ENCODE results near the gene STK36.

The STK36 gene

DNA sequence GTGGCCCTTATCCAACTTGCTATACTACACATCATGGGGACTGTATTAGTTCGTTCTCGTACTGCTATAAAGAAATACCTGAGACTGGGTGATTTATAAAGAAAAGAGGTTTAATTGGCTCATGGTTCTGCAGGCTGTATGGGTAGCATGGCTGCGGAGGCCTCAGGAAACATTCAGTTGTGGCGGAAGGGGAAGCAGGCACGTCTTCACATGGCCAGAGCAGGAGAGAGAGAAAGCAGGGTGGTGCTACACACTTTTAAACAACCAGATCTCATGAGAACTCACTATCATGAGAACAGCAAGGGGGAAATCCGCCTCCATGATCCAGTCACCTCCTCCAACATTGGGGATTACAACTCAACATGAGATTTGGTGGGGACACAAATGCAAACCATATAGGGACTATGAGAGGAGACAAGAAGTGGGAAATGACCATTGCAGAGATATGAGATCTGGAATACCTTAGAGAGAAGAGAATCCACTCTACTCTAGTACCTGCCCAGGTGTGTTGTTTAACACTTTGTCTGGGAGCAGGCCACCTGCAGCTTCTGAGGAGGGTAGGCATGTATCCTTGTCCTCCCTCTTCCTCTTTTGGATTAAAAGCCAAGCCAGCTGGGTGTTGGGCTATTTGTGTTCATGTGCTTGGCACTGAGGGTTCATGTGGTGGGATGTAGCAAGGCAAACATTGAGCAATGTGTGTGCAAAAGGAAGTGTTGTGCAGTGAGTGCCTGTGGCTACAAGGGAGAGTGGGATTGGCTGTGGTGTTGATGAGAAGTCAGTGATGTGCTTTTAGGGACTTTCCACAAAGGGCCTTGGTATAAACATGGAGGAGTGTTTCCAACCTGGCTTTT lies 61.5 kb downstream of the STK36 start:
- no peak for TF ChIP-seq CTCF (conservative IDR thresholded peaks at IDR 0.05; ENCODE audit: low read depth)
- POLR2A ChIA-PET (ENCODE audit: low non-redundant PET) = no interaction called here
- CTCF ChIA-PET = interaction anchor here (0.6 kb wide), 1 partner anchor 115 kb away, joined by 3 read pairs; no protein-coding TSS in a partner anchor
- DNase-seq (ENCODE audit: low spot score) = no peak
- no peak overlapping the region for H3K27ac ChIP-seq

GRCh38 chr2:218734190-218734975 lies 62.5 kb downstream of the STK36 start:
- ChIA-PET CTCF (interaction anchor here (0.6 to 0.7 kb wide), 2 partner anchors 114 to 786 kb away, joined by 3 to 4 read pairs; no protein-coding TSS in a partner anchor), POLR2A (ENCODE audit: low non-redundant PET) (no interaction called here)
- TF ChIP-seq CTCF (conservative IDR thresholded peaks at IDR 0.05; ENCODE audit: low read depth) = no peak
- DNase-seq (ENCODE audit: low spot score) = no peak
- no peak overlapping the region for H3K27ac ChIP-seq

DNA sequence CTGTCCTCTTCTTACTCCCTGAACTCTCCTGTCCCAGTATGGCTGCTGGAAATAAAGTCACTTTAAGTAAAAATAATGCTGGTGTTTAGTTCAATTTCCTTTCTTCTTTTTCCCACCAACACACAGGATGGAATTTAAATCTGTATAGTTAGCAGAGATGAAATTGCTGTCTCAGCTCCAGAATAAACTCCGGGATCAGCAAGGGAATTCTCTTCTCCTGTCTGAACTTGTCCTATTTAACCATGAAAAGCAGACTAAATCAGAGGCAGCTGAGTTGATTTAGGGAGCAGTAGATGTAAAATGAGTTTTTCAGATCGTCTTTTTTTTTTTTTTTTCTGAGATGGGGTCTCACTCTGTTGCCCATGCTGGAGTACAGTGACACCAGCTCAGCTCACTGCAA lies 64.6 kb downstream of the STK36 start:
- ChIA-PET POLR2A (ENCODE audit: low non-redundant PET) (interaction anchor here (0.6 to 0.7 kb wide), 3 partner anchors 9 to 26 kb away, joined by 3 to 4 read pairs (median 4); no protein-coding TSS in a partner anchor), CTCF (interaction anchor here (0.6 to 0.8 kb wide), 3 partner anchors 65 to 180 kb away, joined by 3 to 5 read pairs (median 4); no protein-coding TSS in a partner anchor)
- DNase-seq (ENCODE audit: low spot score) = no peak
- peak overlapping the region; percentile 66 for H3K27ac ChIP-seq
- TF ChIP-seq CTCF (conservative IDR thresholded peaks at IDR 0.05; ENCODE audit: low read depth) = no peak

GRCh38 chr2:218743068-218743467 lies 71.2 kb downstream of the STK36 start:
- CTCF ChIA-PET = no interaction called here

DNA sequence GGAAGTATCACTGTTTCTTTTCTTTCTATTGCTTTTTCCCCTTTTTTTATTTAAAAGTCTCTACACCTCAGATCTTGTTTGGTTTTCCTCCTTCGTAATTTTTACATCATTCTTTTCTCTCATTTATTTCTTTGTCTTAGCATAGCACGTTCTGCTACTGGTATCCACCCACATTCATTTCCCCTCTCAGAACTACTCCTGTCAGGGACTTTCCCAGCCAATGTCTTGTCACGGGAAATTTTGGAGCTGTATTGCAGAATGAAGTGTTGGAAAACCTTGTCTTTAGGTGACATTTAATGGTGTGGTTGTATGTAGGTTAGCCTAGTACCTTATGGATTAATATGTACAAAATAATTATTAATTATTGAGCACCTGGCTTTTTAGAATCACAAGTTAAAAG lies 72.7 kb downstream of the STK36 start:
- ChIA-PET POLR2A (ENCODE audit: low non-redundant PET) (no interaction called here), CTCF (interaction anchor here (0.7 kb wide), 1 partner anchor 103 kb away, joined by 3 read pairs; no protein-coding TSS in a partner anchor)
- TF ChIP-seq CTCF (conservative IDR thresholded peaks at IDR 0.05; ENCODE audit: low read depth) = no peak
- H3K27ac ChIP-seq = no peak overlapping the region
- DNase-seq (ENCODE audit: low spot score) = no peak

More at GRCh38 chr2:218743068-218743467, 71.2 kb downstream of the STK36 start:
- POLR2A ChIA-PET (ENCODE audit: low non-redundant PET) = no interaction called here
- DNase-seq (ENCODE audit: low spot score) = no peak
- H3K27ac ChIP-seq = no peak overlapping the region
- no peak for TF ChIP-seq CTCF (conservative IDR thresholded peaks at IDR 0.05; ENCODE audit: low read depth)

- no peak overlapping the region for H3K27ac ChIP-seq
- no peak for TF ChIP-seq CTCF (conservative IDR thresholded peaks at IDR 0.05; ENCODE audit: low read depth)
- CTCF ChIA-PET = interaction anchor here (0.5 to 0.7 kb wide), 2 partner anchors 50 to 102 kb away, joined by 3 to 4 read pairs; no protein-coding TSS in a partner anchor
- no peak for DNase-seq (ENCODE audit: low spot score)
- POLR2A ChIA-PET (ENCODE audit: low non-redundant PET) = no interaction called here
Observed at GRCh38 chr2:218745160-218745558, 73.3 kb downstream of the STK36 start.

Measured in RWPE1 (cell line).